Hepatocyte (in vitro differentiated cells): ENCODE results near the gene MTMR12. TPM values are rescaled to one million over a fixed set of nuclear protein-coding genes. Genes with fewer than 3 reads are reported as not detected.

Experiments
- DNase-seq: peaks from one replicate; pipeline ENCODE4 v3.0.0-alpha.2; 2016; ENCODE audit warnings: low spot score
- H2AFZ ChIP-seq: fragments of 200-600 bp; sonication (generic); 2 replicates; pipeline ENCODE4 v1.6.0; 2016; ENCODE audit warnings: antibody characterized with exemption, mild to moderate bottlenecking
- H3K27ac ChIP-seq: fragments of 200-600 bp; sonication (generic); 2 replicates; pipeline ENCODE4 v1.5.1; 2016; ENCODE audit warnings: mild to moderate bottlenecking
- H3K27me3 ChIP-seq: fragments of 200-600 bp; sonication (generic); 2 replicates; pipeline ENCODE4 v1.6.1; 2016
- H3K36me3 ChIP-seq: fragments of 200-600 bp; sonication (generic); replicated peaks from 2 replicates; pipeline ENCODE4 v1.5.1; 2016; ENCODE audit warnings: low read depth; ENCODE audit not compliant: insufficient read depth
- H3K4me1 ChIP-seq: fragments of 200-600 bp; sonication (generic); 2 replicates; pipeline ENCODE4 v1.5.1; 2016; ENCODE audit warnings: mild to moderate bottlenecking, moderate library complexity; ENCODE audit not compliant: insufficient read depth
- H3K4me2 ChIP-seq: fragments of 200-600 bp; sonication (generic); 2 replicates; pipeline ENCODE4 v1.6.0; 2016
- H3K4me3 ChIP-seq: fragments of 200-600 bp; sonication (generic); 2 replicates; pipeline ENCODE4 v1.5.1; 2016; ENCODE audit warnings: mild to moderate bottlenecking
- H3K79me2 ChIP-seq: fragments of 200-600 bp; sonication (generic); 2 replicates; pipeline ENCODE4 v1.6.0; 2017; ENCODE audit warnings: mild to moderate bottlenecking
- H3K9me2 ChIP-seq: fragments of 200-600 bp; sonication (generic); replicated peaks from 2 replicates; pipeline ENCODE4 v1.6.0; 2017; ENCODE audit warnings: mild to moderate bottlenecking; ENCODE audit not compliant: insufficient read depth
- H3K9me3 ChIP-seq: fragments of 200-600 bp; sonication (generic); 2 replicates; pipeline ENCODE4 v1.5.1; 2016; ENCODE audit warnings: low read depth, mild to moderate bottlenecking
- H4K20me1 ChIP-seq: fragments of 200-600 bp; sonication (generic); 2 replicates; pipeline ENCODE4 v1.6.0; 2016; ENCODE audit warnings: mild to moderate bottlenecking; ENCODE audit not compliant: insufficient read depth, poor library complexity, severe bottlenecking
- EZH2 ChIP-seq: fragments of 200-600 bp; sonication (generic); IDR thresholded peaks from 2 replicates; pipeline ENCODE4 v1.6.1; 2016; ENCODE audit warnings: antibody characterized with exemption, mild to moderate bottlenecking, borderline replicate concordance
- EZH2phosphoT487 ChIP-seq: fragments of 200-600 bp; sonication (generic); IDR thresholded peaks from one replicate; pipeline ENCODE4 v1.6.1; 2018; ENCODE audit warnings: antibody characterized with exemption, mild to moderate bottlenecking, low read depth, moderate library complexity; ENCODE audit not compliant: unreplicated experiment, severe bottlenecking
- WGBS: methylation state at CpG from one replicate; pipeline ENCODE4 v1.1.6; 2016; ENCODE audit warnings: low lambda C conversion rate; ENCODE audit errors: missing lambda C conversion rate; 5-methylcytosine and 5-hydroxymethylcytosine counted together
- polyA plus RNA-seq: library from polyadenylated mRNA; unstranded; fragments of >200 nt; fragmentation: Nextera tagmentation; extraction: Ambion mirVana; gene quantifications from 2 replicates; pipeline ENCODE4 v1.2.1, GENCODE V29; 2016
- total RNA-seq: library from RNA; depleted of rRNA; stranded (reverse); fragments of >200 nt; gene quantifications from 2 replicates; pipeline ENCODE4 v1.2.3, GENCODE V29; 2014
- TF ChIP-seq, protein P1 (sequence below): fragments of 200-600 bp; sonication (generic); IDR thresholded peaks from 2 replicates; pipeline ENCODE4 v1.5.1; 2016; ENCODE audit warnings: antibody characterized with exemption, mild to moderate bottlenecking; ENCODE audit not compliant: poor library complexity

Gene MTMR12
- total and polyA plus RNA-seq, 2 experiments from 2014 or later, result 11.0 to 19.7 TPM

DNA sequence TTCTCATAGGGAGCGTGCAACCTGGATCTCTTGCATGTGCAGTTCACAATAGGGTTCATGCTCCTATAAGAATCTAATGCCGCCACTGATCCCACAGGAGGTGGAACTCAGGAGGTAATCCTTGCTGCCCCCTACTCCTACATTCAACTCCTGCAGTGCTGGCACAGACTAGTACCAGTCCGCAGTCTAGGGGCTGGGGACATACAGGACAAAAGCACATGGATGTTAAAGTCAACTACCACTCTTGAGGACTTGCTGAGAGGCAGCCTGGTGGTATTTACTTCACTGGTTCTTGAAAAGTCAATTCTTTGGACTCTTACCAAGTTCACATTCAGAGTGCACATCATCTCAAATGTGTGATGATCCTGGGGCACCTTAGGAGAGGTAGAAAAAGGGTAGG is 33.0 kb downstream of the MTMR12 start:
- no peak overlapping the region for H3K27ac ChIP-seq
- H3K4me1 ChIP-seq, result peaks cover 12% of the 10 kb centered on the region
- no peaks in the 10 kb centered on the region for H3K9me2 ChIP-seq
- 95% methylated on average over 3 of the region's 3 CpGs for WGBS
- no peak overlapping the region for H3K4me2 ChIP-seq
- no peak for DNase-seq
- H3K9me3 ChIP-seq, result no peaks in the 10 kb centered on the region
- no peaks in the 10 kb centered on the region for H3K36me3 ChIP-seq
- no peaks in the 10 kb centered on the region for H4K20me1 ChIP-seq
- H3K4me3 ChIP-seq, result no peak overlapping the region
- TF ChIP-seq, protein P1, sequence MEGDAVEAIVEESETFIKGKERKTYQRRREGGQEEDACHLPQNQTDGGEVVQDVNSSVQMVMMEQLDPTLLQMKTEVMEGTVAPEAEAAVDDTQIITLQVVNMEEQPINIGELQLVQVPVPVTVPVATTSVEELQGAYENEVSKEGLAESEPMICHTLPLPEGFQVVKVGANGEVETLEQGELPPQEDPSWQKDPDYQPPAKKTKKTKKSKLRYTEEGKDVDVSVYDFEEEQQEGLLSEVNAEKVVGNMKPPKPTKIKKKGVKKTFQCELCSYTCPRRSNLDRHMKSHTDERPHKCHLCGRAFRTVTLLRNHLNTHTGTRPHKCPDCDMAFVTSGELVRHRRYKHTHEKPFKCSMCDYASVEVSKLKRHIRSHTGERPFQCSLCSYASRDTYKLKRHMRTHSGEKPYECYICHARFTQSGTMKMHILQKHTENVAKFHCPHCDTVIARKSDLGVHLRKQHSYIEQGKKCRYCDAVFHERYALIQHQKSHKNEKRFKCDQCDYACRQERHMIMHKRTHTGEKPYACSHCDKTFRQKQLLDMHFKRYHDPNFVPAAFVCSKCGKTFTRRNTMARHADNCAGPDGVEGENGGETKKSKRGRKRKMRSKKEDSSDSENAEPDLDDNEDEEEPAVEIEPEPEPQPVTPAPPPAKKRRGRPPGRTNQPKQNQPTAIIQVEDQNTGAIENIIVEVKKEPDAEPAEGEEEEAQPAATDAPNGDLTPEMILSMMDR, result no peak
- TF ChIP-seq EZH2 (no peak), EZH2phosphoT487 (no peak)
- H3K27me3 ChIP-seq, result no peaks in the 10 kb centered on the region
- no peak overlapping the region for H2AFZ ChIP-seq
- peaks cover 67% of the 10 kb centered on the region for H3K79me2 ChIP-seq

DNA sequence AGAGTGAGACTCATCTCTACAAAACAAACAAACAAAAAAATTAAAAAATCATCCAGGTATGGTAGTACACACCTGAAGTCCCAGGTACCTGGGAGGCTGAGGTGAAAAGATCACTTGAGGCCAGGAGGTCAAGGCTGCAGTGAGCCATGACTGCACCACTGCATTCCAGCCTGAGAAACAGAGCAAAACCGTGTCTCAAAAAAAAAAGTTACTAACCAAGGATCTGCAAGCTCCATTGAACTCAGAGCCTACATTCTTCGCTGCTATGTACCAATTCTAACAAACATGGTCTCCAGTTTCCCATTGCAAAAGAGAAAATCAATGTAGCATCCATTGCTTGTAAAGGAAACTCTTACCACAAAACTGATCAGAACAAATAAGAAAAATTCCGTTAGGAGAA is 33.5 kb downstream of the MTMR12 start:
- Histone ChIP-seq H4K20me1 (no peaks in the 10 kb centered on the region), H3K79me2 (peaks cover 61% of the 10 kb centered on the region), H2AFZ (no peak overlapping the region), H3K36me3 (no peaks in the 10 kb centered on the region), H3K4me3 (no peak overlapping the region), H3K9me3 (no peaks in the 10 kb centered on the region), H3K9me2 (no peaks in the 10 kb centered on the region), H3K27ac (no peak overlapping the region), H3K4me2 (no peak overlapping the region), H3K4me1 (peaks cover 12% of the 10 kb centered on the region), H3K27me3 (no peaks in the 10 kb centered on the region)
- DNase-seq, result no peak
- TF ChIP-seq EZH2 (no peak), EZH2phosphoT487 (no peak)
- TF ChIP-seq, protein P1, result no peak
- WGBS, result 90% methylated on average over 3 of the region's 3 CpGs

GRCh38 chr5:32278406-32278805 is 34.3 kb downstream of the MTMR12 start:
- no peaks in the 10 kb centered on the region for H3K9me2 ChIP-seq
- peaks cover 55% of the 10 kb centered on the region for H3K79me2 ChIP-seq
- TF ChIP-seq EZH2phosphoT487, result no peak
- no peaks in the 10 kb centered on the region for H4K20me1 ChIP-seq
- 47% methylated on average over 3 of the region's 3 CpGs for WGBS
- peak overlapping the region; percentile 67 for H3K27ac ChIP-seq
- no peak overlapping the region for H3K4me3 ChIP-seq
- H3K4me2 ChIP-seq, result no peak overlapping the region
- no peak overlapping the region for H2AFZ ChIP-seq
- H3K36me3 ChIP-seq, result no peaks in the 10 kb centered on the region
- DNase-seq, result peak; percentile 50
- no peaks in the 10 kb centered on the region for H3K9me3 ChIP-seq
- H3K4me1 ChIP-seq, result peaks cover 12% of the 10 kb centered on the region
- H3K27me3 ChIP-seq, result no peaks in the 10 kb centered on the region

GRCh38 chr5:32277798-32278197 is 34.9 kb downstream of the MTMR12 start:
- Histone ChIP-seq H3K36me3 (no peaks in the 10 kb centered on the region), H3K27me3 (no peaks in the 10 kb centered on the region), H3K9me2 (no peaks in the 10 kb centered on the region), H3K79me2 (peaks cover 49% of the 10 kb centered on the region), H3K9me3 (no peaks in the 10 kb centered on the region), H2AFZ (no peak overlapping the region), H4K20me1 (no peaks in the 10 kb centered on the region), H3K4me2 (no peak overlapping the region), H3K4me3 (no peak overlapping the region), H3K27ac (peak overlapping the region; percentile 67), H3K4me1 (peaks cover 12% of the 10 kb centered on the region)
- TF ChIP-seq, protein P1, result no peak
- no peak for TF ChIP-seq EZH2
- no peak for TF ChIP-seq EZH2phosphoT487
- no peak for DNase-seq
